Endothelial cell of umbilical vein (primary cell): ENCODE data around the gene LLGL2. TPM values are rescaled to one million over a fixed set of nuclear protein-coding genes. Genes with fewer than 3 reads are reported as not detected.

Experiments used
- BruUV-seq: library from RNA; stranded (reverse); fragments of 400-500 nt; replicated peaks from 2 replicates; lab custom pipeline; 2021; lab: Mats Ljungman, UMichigan
- CTCF ChIA-PET: fragments of 300-600, 350-600 bp; sonication (Branson Sonifier 250); formaldehyde crosslinking; loops from one replicate; lab custom pipeline; 2021; ENCODE audit warnings: antibody characterized with exemption, inconsistent platforms; lab: Charles Lee
- POLR2A ChIA-PET: fragments of 300-600, 350-600 bp; sonication (Branson Sonifier 250); formaldehyde crosslinking; loops from one replicate; lab custom pipeline; 2021; ENCODE audit warnings: antibody characterized with exemption, inconsistent platforms; lab: Charles Lee
- DNase-seq: peaks from one replicate; pipeline ENCODE4 v3.0.0-alpha.2; 2011; ENCODE audit warnings: low read depth, low spot score
- FAIRE-seq: peaks from 2 replicates; lab custom pipeline; 2011; peaks lifted over from hg19 to GRCh38; lab: Jason Lieb, UNC
- H2AFZ ChIP-seq: 2 replicates; pipeline ENCODE4 v1.6.0; 2012; ENCODE audit warnings: low read depth, low read length, control low read depth, inconsistent platforms
- H3K27ac ChIP-seq: 2 replicates; pipeline ENCODE4 v1.5.1; 2011; ENCODE audit warnings: low read depth, mild to moderate bottlenecking, control low read depth, low read length, moderate library complexity; ENCODE audit not compliant: insufficient read depth
- H3K27me3 ChIP-seq, 2 experiments: 2 replicates each; pipeline versions ENCODE4 v1.6.0 to v1.6.1; 2011; ENCODE audit warnings: low read length in 2 of 2, mixed read lengths in 1 of 2; ENCODE audit not compliant: control insufficient read depth in 2 of 2, insufficient read depth in 2 of 2
- H3K36me3 ChIP-seq, 2 experiments: 2 replicates in 1 of 2; 3 replicates in 1 of 2; pipeline ENCODE4 v1.5.1; 2011; ENCODE audit warnings: low read length in 2 of 2, mild to moderate bottlenecking in 1 of 2, moderate library complexity in 1 of 2; ENCODE audit not compliant: control insufficient read depth in 2 of 2, insufficient read depth in 2 of 2; ENCODE audit errors: extremely low read depth in 1 of 2
- H3K4me1 ChIP-seq: 3 replicates; pipeline ENCODE4 v1.5.1; 2011; ENCODE audit warnings: mild to moderate bottlenecking, low read length; ENCODE audit not compliant: control insufficient read depth, insufficient read depth; ENCODE audit errors: extremely low read depth
- H3K4me2 ChIP-seq: 2 replicates; pipeline ENCODE4 v1.6.1; 2011; ENCODE audit warnings: low read length, control low read depth, mixed read lengths; ENCODE audit not compliant: insufficient read depth
- H3K4me3 ChIP-seq, 3 experiments: fragments of 200-600 bp in 1 of 3; sonication (generic), shearing (Covaris generic) in 1 of 3; replicated peaks in 1 of 3; 2 replicates each; pipeline ENCODE4 v1.5.1; 2011 to 2016; ENCODE audit warnings: control low read depth in 3 of 3, low read length in 3 of 3, mild to moderate bottlenecking in 2 of 3, inconsistent platforms in 1 of 3, low read depth in 1 of 3, moderate library complexity in 1 of 3; ENCODE audit not compliant: insufficient read depth in 1 of 3
- H3K79me2 ChIP-seq: 2 replicates; pipeline ENCODE4 v1.6.0; 2012; ENCODE audit warnings: low read length, inconsistent platforms; ENCODE audit not compliant: control insufficient read depth, insufficient read depth
- H3K9ac ChIP-seq: replicated peaks from 2 replicates; pipeline ENCODE3; 2011; ENCODE audit warnings: low read length, control low read depth; ENCODE audit not compliant: insufficient read depth; ENCODE audit errors: extremely low read depth
- H3K9me1 ChIP-seq: replicated peaks from 3 replicates; pipeline ENCODE4 v1.6.0; 2011; ENCODE audit warnings: mild to moderate bottlenecking, low read length; ENCODE audit not compliant: control insufficient read depth, insufficient read depth; ENCODE audit errors: extremely low read depth
- H3K9me3 ChIP-seq: replicated peaks from 2 replicates; pipeline ENCODE4 v1.5.1; 2012; ENCODE audit warnings: low read length, inconsistent platforms; ENCODE audit not compliant: control insufficient read depth, insufficient read depth
- H4K20me1 ChIP-seq: replicated peaks from 2 replicates; pipeline ENCODE3; 2011; ENCODE audit warnings: mild to moderate bottlenecking, low read length; ENCODE audit not compliant: control insufficient read depth, insufficient read depth; ENCODE audit errors: extremely low read depth
- EZH2 ChIP-seq: IDR thresholded peaks from 2 replicates; pipeline ENCODE4 v1.6.1; 2012; ENCODE audit warnings: borderline replicate concordance, low read depth, mild to moderate bottlenecking, moderate library complexity, low read length, inconsistent platforms; ENCODE audit not compliant: severe bottlenecking
- FOS ChIP-seq: IDR thresholded peaks from 2 replicates; pipeline ENCODE4 v1.6.1; 2011; ENCODE audit warnings: mild to moderate bottlenecking, low read length, moderate library complexity, borderline replicate concordance; ENCODE audit not compliant: insufficient read depth
- GATA2 ChIP-seq: IDR thresholded peaks from 2 replicates; pipeline ENCODE4 v1.7.0; 2011; ENCODE audit warnings: low read depth, mild to moderate bottlenecking, moderate library complexity, mixed read lengths, low read length; ENCODE audit not compliant: insufficient read length, insufficient read depth
- JUN ChIP-seq: IDR thresholded peaks from 2 replicates; pipeline ENCODE4 v1.6.1; 2011; ENCODE audit warnings: borderline replicate concordance, low read depth; ENCODE audit not compliant: insufficient read length, insufficient read depth
- MYC ChIP-seq: IDR thresholded peaks from one replicate; pipeline ENCODE4 v1.6.1; 2011; ENCODE audit warnings: mild to moderate bottlenecking, low read depth, low read length
- POLR2A ChIP-seq: IDR thresholded peaks from 2 replicates; pipeline ENCODE4 v1.6.1; 2012; ENCODE audit warnings: low read depth, mild to moderate bottlenecking, control low read depth, low read length
- POLR2AphosphoS5 ChIP-seq: IDR thresholded peaks from 2 replicates; pipeline ENCODE4 v1.6.1; 2012; ENCODE audit warnings: low read depth, mild to moderate bottlenecking, control low read depth, low read length, moderate library complexity; ENCODE audit not compliant: insufficient read depth
- dilution Hi-C: fragments of 300-500 bp; cut with MboI; formaldehyde crosslinking; loops from one replicate; pipeline ENCODE4 v1.15.0; 2019; ENCODE audit warnings: low sequenced_read_pairs; ENCODE audit not compliant: extremely low pct_ligation_motif_present
- intact Hi-C: fragments of 100-400 bp; cut with micrococcal nuclease; formaldehyde crosslinking; loops from one replicate; pipeline ENCODE4 v1.10.0; 2022
- polyA plus RNA-seq, 4 experiments: library from polyadenylated mRNA; depleted of rRNA in 3 of 4; stranded (reverse) in 3 of 4; unstranded in 1 of 4; fragments of >200 nt; gene quantifications; 2 replicates each; pipeline versions ENCODE4 v1.2.1 to v1.2.3, GENCODE V29; 2011 to 2012; ENCODE audit warnings: missing spikeins in 1 of 4
- total RNA-seq: library from RNA; stranded (reverse); gene quantifications from 2 replicates; pipeline ENCODE4 v1.2.3, GENCODE V29; 2021
- TF ChIP-seq, protein P1 (sequence below): IDR thresholded peaks from 2 replicates; pipeline ENCODE4 v1.6.1; 2011; ENCODE audit not compliant: insufficient read depth, insufficient read length
- TF ChIP-seq, protein P2 (sequence below), 2 donors: IDR thresholded peaks; 1 replicate in 1 of 2; 2 replicates in 1 of 2; pipeline ENCODE4 v1.5.1; 2011; ENCODE audit warnings: low read length in 2 of 2, mild to moderate bottlenecking in 2 of 2, moderate library complexity in 2 of 2, control low read depth in 1 of 2, inconsistent platforms in 1 of 2, low read depth in 1 of 2; ENCODE audit not compliant: insufficient read depth in 1 of 2; ENCODE audit errors: extremely low read depth in 1 of 2

The LLGL2 gene
- total and polyA plus RNA-seq, 2 donors (not counting 3 experiments of a cell fraction or from before 2014, with no cell fraction given): 5.3 to 5.4 TPM

DNA sequence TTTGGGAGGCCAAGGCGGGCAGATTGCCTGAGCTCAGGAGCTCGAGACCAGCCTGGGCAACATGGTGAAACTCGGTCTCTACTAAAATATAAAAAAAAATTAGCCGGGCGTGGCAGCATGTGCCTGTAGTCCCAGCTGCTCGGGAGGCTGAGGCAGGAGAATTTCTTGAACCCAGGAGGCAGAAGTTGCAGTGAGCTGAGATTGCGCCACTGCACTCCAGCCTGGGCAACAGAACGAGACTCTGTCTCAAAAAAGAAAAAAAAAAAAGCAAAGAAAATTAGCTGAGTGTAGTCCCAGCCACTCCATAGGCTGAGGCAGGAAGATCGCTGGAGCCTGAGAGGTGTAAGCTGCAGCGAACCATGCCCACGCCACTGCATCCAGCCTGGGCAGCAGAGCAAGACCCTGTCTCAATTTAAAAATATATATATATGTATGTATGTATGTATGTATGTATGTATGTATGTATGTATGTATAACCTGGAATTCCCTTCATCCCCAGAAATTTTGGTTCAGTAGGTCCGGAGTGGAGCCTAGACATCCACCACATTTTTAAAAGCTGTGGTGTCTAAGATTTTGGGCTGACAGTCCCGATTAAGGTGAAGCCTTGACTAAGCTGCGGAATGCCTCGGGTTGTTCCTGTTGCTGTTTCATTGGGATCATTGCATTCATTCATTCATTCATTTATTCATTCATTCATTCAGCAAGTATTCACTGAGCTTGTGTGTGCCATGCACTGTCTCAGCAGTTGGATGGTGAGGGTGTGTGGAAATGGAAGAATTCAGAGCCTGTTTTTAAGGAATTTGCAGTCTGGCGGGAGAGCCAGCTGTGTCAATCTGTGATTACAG is 43.2 kb upstream of the LLGL2 start:
- no peaks in the 10 kb centered on the region for H3K9me1 ChIP-seq
- no peak overlapping the region for H3K4me2 ChIP-seq
- H3K9ac ChIP-seq: no peak overlapping the region
- H3K27ac ChIP-seq: no peak overlapping the region
- POLR2A ChIA-PET: no interaction called here
- no peak for DNase-seq
- no peaks in the 10 kb centered on the region for H3K36me3 ChIP-seq
- H3K27me3 ChIP-seq: no peaks in the 10 kb centered on the region
- no peak overlapping the region for H3K4me3 ChIP-seq
- H3K79me2 ChIP-seq: no peaks in the 10 kb centered on the region
- CTCF ChIA-PET: interaction anchor here (1.1 to 2.2 kb wide), 4 partner anchors 31 to 266 kb away, joined by 3 to 5 read pairs (median 4); partner anchors contain the start of gene TSEN54
- dilution Hi-C loops (no loop called here), intact Hi-C loops (no loop called here)
- no peak overlapping the region for H2AFZ ChIP-seq
- H3K9me3 ChIP-seq: no peaks in the 10 kb centered on the region
- no peak for FAIRE-seq
- no TSS peak for BruUV-seq
- H3K4me1 ChIP-seq: peaks cover 3% of the 10 kb centered on the region
- H4K20me1 ChIP-seq: no peaks in the 10 kb centered on the region
- no peak for TF ChIP-seq EZH2

- H3K4me1 ChIP-seq: peaks cover 9% of the 10 kb centered on the region
- H3K9ac ChIP-seq: no peak overlapping the region
- no peak for DNase-seq
- intact Hi-C loops (no loop called here), dilution Hi-C loops (no loop called here)
- no peak overlapping the region for H3K4me2 ChIP-seq
- no peaks in the 10 kb centered on the region for H3K9me3 ChIP-seq
- H3K4me3 ChIP-seq: no peak overlapping the region
- no peaks in the 10 kb centered on the region for H3K27me3 ChIP-seq
- H3K36me3 ChIP-seq: no peaks in the 10 kb centered on the region
- H3K79me2 ChIP-seq: no peaks in the 10 kb centered on the region
- no peak overlapping the region for H2AFZ ChIP-seq
- TF ChIP-seq, protein P1, sequence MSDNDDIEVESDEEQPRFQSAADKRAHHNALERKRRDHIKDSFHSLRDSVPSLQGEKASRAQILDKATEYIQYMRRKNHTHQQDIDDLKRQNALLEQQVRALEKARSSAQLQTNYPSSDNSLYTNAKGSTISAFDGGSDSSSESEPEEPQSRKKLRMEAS: no peak
- TF ChIP-seq POLR2AphosphoS5 (no peak), JUN (no peak), POLR2A (no peak), FOS (no peak), GATA2 (no peak), EZH2 (no peak), MYC (no peak)
- TF ChIP-seq, protein P2, sequence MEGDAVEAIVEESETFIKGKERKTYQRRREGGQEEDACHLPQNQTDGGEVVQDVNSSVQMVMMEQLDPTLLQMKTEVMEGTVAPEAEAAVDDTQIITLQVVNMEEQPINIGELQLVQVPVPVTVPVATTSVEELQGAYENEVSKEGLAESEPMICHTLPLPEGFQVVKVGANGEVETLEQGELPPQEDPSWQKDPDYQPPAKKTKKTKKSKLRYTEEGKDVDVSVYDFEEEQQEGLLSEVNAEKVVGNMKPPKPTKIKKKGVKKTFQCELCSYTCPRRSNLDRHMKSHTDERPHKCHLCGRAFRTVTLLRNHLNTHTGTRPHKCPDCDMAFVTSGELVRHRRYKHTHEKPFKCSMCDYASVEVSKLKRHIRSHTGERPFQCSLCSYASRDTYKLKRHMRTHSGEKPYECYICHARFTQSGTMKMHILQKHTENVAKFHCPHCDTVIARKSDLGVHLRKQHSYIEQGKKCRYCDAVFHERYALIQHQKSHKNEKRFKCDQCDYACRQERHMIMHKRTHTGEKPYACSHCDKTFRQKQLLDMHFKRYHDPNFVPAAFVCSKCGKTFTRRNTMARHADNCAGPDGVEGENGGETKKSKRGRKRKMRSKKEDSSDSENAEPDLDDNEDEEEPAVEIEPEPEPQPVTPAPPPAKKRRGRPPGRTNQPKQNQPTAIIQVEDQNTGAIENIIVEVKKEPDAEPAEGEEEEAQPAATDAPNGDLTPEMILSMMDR (IDR thresholded peaks at IDR 0.05; ENCODE audit: extremely low read depth in 1 of 2, insufficient read depth in 1 of 2, low read depth in 1 of 2, low read length in 2 of 2): no peak
- no TSS peak for BruUV-seq
- no peak for FAIRE-seq
- ChIA-PET POLR2A (no interaction called here), CTCF (interaction anchor here (1.0 to 1.6 kb wide), 3 partner anchors 9 to 67 kb away, joined by 4 to 5 read pairs (median 5); no protein-coding TSS in a partner anchor)
- no peaks in the 10 kb centered on the region for H4K20me1 ChIP-seq
- H3K27ac ChIP-seq: no peak overlapping the region
- no peaks in the 10 kb centered on the region for H3K9me1 ChIP-seq
Observed at GRCh38 chr17:75485688-75486087, 39.8 kb upstream of the LLGL2 start.
